Activated CD4-positive, CD25-positive, alpha-beta regulatory T cell (primary cell): ENCODE data around the gene PGA5.

ENCODE experiments used
- DNase-seq, 4 experiments: peaks; one replicate each; lab custom pipeline; 2025; lab: John Stamatoyannopoulos, UW

PGA5 gene

GRCh38 chr11:61267437-61267841 lies 26.5 kb downstream of the PGA5 start:
- DNase-seq, result no peak

- no peak for DNase-seq
These were observed 27.7 kb downstream of the PGA5 start for GRCh38 chr11:61268588-61269250.

DNA sequence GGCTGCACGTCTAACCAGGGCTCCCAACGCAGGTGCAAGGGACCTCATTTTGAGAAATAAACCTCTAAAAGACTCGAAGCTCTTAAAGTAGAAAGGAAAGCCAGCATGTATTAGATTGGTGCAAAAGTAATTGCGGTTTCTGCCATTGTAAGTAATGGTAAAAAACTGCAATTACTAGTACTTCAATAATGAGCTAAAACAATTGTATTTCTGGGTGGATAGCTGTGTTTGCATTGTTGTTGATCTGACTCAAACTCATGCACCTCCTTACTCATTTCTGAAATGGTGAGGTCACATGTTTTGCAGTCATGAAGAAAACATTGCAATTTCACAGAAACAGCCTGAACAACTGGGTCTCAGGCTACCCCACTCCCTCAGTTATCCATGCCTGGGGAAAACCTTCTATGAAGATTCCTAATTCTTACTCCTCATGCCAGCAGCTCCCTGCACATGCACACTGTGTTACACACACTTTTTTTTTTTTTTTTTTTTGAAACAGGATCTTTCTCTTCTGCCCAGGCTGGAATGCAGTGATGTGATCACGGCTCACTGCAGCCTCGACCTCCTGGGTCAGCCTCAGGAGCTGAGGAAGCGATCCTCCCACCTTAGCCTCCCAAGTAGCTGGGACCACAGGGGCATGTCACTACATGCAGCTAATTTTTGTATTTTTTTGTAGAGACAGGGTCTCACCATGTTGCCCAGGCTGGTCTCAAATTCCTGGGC lies 29.5 kb downstream of the PGA5 start:
- DNase-seq, result no peak

DNA sequence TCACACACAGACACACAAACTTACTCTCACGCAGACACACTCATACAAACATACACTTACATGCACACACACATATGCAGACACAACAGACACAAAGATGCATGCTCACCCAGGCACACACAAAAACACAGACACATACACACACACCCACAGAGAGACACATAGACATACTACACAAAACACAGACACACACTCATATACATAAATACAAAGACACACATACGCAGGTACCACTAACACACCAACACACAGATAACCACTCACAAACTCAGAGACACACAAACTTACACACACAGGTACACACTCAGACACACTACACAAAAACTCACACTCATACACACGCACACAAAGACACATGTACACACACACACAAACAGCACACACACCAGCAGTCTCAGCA lies 31.8 kb downstream of the PGA5 start:
- no peak for DNase-seq

- DNase-seq, result no peak
These were observed 32.5 kb downstream of the PGA5 start for GRCh38 chr11:61273178-61274078.

GRCh38 chr11:61274084-61274483 lies 33.1 kb downstream of the PGA5 start:
- no peak for DNase-seq

DNA sequence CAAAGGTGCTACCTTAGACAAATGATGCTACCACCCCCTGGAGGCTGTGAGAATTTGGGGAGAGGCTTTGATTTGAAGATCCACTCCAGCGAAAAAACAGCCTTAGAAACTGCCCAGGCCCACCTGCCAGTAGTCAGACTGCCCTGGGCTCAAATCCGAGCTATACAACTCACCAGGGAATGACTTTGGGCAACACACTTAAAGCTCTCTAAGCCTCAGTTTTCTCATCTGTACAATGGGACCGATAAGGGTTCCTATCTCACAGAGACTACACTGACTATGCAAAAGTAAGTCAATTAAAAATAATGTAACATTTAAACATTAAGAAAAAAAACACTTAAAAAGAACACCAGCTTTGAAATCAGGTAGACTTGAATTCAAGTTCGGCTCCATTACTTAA lies 34.2 kb downstream of the PGA5 start:
- DNase-seq, result no peak

GRCh38 chr11:61277186-61278000 lies 36.4 kb downstream of the PGA5 start:
- no peak for DNase-seq

- DNase-seq, result no peak
These were observed 37.1 kb downstream of the PGA5 start for GRCh38 chr11:61278001-61278470.

DNA sequence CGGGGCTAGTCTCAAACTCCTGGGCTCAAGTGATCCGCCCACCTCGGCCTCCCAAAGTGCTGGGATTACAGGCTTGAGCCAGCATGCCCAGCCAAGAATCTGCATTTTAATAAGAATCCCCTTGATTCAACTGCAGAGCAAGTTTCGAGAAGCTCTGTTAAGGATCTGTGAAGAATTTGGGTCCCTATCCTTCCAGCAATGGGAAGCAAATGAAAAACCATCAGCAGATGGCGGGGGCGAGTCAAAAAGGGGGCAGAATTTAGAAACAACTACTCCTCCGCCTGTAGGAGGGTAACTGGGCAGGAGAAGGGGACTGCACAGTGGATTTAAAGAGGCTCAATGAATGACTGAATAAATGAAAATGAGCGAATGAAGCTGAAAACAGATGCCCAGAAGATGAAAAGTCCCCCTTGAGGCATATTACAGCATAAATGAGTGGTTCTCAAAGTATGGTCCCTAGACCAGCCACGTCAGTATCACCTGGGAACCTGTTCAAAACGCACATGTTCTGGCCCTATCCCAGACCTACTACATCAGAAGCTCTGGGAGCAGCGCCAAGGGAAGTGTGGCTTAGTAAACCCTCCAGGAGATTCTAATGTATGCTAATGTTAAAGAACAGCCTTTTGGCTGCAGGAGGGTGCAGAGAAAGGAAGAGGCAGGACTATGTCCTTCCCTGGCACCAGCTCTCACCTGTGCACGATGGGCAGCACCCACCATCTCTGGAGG lies 39.1 kb downstream of the PGA5 start:
- no peak for DNase-seq

DNA sequence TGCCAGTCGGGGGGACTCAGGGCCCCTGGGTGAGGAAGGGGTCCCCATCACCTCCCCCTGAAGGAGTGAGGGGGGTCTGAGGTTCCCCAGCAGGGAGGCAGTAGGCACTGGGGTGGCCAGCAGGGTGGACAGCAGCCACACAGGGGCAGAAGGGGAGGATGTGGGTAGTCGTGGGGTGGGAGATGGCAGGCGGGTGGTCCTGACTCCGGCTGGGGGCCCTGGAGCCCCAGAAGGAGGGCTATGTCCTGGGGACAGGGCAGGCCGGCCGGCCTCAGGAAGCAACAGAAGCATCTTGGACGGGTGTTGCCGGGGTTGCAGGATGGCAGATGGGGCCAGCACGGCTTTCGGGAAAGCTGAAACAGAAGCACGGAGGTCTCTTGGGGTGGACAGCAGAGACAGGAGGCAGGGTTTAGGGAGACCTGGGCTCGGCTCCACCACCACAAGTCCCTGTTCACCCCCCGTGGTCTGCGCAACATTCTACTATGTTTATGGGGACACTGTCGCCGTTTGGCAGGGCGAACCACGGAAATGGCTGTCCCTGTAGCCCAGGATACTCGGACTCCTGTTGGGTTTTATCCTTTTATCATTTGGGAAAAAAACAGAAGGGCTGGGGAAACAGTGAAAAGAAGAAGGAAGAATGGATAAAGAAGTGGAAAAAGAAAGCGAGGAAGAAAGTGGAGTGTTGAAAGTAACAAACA lies 40.1 kb downstream of the PGA5 start:
- DNase-seq, result no peak

GRCh38 chr11:61281581-61282250 lies 40.7 kb downstream of the PGA5 start:
- no peak for DNase-seq

DNA sequence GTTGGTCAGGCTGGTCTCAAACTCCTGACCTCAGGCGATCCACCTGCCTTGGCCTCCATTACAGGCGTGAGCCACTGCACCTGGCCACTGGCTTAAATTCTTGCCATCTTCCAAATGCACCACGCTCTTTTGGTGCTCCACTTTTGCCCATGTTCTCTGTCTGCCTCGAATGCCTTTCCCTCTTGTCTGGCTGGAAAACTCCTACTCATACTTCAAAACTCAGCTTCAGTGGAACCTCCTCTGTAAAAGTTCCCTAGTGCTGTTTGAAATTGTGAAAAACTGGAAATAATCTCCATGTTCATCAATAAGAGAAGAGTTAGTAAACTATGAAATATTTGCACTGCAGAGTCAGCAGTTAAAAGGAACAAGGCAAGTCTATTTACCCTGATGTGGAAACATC lies 42.6 kb downstream of the PGA5 start:
- DNase-seq, result no peak

GRCh38 chr11:61287338-61287977 lies 46.5 kb downstream of the PGA5 start:
- DNase-seq, result no peak

DNA sequence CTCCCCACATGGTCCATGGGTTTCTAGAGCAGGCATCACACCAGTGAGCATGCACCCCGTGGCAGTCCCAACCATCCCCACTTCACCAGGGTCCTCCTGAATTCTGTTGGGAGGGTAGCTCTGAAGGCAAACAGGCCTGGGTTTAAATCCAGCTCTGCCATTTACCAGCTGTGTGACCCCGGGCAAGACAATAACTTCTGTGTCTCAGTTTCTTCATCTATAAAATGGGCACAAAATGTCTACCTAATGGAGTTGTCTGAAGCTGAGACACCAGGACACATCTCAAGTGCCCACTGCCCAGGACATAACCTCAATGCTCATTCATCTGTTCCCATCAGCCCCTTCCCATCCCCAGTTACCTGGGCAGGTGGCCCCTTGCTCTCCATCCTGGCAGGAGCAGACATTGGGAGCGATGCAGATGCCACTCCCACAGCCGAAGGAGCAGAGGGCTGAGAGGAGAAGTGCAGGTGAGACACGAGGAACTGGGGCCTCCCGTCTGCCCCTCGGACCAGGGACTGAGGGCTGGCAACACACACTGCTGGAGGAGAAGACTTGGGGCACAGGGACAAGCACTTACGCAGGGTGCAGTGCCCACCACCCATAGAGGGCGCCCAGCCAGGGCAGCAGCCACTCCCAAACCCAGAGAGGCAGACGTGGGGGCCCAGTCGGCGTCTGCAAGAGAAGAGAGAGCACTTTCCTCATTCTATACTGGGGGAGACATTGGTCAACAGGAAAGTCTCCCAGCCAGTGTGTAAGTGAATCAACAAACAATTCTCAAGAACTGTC lies 50.1 kb downstream of the PGA5 start:
- no peak for DNase-seq

- DNase-seq, result no peak
These were observed 51.4 kb downstream of the PGA5 start for GRCh38 chr11:61292356-61292755.

GRCh38 chr11:61293867-61294716 lies 53.1 kb downstream of the PGA5 start:
- peak in 2 of 4 experiments; percentile 18 to 41 for DNase-seq
